HG02981 (cell line): ENCODE data around the gene MRPS6.

ENCODE experiments used
- ATAC-seq: cut with Tn5 transposase; IDR thresholded peaks from one replicate; pipeline ENCODE4 v1.9.1; 2021; ENCODE audit warnings: mild to moderate bottlenecking, moderate library complexity; ENCODE audit not compliant: unreplicated experiment

Gene MRPS6

DNA sequence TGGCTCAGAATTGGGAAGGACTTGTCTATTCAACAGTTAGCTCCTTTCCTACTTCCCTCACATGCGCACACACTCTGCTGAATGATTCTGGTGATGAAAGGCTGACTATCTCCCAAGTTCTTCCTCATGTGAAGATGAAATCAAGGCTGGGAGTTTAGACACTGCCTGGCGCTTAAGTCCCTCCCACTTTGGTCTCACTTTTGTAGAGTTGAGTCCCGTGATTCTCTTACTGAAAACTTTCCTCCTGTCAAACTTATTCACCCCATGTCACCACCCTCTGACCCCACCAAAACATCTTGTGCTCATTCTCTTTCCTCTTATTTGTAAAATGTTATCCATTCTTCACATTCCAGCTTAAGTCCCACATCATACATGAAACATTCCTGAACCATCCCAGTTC lies 8.4 kb upstream of the MRPS6 start:
- no peak for ATAC-seq

DNA sequence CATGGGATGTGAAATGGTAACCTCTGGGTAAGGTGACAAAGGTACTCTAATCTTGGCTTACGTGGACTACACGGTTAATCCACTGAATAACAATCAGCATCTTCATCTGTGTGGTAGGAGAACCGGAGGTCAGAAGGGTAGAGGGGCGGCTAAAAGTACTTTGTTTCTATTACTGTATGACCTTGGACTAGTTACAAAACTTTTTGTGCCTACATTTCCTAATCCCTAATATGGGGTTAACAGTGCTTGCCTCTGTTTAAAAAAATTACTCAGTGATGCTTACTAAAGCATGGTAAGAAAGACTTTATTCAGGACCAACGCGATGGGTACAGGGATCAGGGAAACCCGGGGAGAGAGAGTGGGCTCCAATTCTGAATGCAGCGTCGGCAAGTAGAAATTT lies 1.7 kb upstream of the MRPS6 start:
- no peak for ATAC-seq

DNA sequence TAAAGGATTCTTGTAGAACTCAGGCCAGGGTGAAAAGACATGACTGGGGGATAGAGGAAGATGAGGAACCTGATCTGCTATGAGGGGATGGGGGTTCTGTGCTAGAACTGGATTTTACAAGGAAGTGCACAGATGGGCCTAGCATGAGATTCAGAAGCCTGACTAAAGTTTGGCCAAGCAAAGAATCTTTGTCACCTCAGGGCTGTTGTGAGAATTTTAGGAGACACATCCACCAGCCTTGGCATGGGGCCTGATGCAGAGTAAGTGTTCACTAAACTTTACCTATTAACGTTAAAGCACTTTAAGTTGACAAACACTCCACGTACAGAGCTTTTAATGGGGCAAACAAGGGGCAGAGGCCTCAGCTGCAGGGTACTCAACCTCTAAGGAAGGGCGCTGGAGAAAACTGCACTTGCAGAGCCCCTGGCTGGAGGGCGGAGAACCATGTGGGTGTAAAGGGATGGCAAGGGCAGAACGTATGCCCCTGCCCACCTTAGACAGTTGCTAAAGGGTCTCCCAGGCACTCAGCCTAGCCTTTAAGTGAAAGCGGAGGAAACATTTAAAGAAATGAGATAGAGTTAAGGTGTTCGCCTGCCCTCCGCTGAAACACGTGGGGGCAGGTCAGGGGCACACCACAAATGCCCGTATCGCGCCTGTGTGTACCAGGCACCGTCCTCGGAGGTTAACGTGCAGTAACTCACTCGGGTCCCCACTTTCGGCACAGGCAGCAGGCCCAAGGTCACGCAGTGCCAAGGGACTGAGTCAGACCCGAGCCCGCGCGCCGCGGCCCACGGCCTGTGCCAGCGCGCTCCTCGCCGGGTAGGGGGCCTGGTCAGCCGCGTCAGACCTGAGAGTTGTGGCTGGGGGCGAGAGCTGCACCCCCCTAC lies 990 bp upstream of the MRPS6 start:
- no peak for ATAC-seq

DNA sequence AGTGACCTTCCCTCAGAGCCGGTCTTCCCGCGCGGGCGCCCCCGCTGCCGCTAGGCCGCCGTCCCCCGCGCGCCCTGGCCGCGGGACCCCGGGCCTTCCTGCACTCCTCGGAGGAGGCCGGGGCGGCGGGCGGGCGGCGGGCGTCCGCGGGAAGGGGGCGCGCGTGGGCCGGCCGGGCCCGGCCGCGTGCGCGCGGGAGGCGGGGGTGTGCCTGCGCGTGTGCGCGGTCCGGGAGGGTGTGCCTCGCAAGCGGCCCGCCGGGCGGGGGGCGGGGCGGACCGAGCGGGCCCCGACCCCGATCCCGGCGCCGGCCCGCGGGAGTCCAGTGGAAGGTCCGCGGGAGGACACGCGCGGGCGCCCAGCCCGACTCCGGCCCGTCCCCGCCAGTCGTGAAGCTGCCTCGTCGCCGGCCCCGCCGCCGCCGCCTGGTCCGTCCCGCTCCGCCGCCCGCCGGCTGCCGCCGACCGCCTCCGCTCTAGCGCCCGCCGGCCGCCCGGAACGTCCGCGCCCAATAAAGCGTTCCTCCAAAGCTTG lies 438 bp downstream of the MRPS6 start:
- peak; percentile 31 for ATAC-seq

DNA sequence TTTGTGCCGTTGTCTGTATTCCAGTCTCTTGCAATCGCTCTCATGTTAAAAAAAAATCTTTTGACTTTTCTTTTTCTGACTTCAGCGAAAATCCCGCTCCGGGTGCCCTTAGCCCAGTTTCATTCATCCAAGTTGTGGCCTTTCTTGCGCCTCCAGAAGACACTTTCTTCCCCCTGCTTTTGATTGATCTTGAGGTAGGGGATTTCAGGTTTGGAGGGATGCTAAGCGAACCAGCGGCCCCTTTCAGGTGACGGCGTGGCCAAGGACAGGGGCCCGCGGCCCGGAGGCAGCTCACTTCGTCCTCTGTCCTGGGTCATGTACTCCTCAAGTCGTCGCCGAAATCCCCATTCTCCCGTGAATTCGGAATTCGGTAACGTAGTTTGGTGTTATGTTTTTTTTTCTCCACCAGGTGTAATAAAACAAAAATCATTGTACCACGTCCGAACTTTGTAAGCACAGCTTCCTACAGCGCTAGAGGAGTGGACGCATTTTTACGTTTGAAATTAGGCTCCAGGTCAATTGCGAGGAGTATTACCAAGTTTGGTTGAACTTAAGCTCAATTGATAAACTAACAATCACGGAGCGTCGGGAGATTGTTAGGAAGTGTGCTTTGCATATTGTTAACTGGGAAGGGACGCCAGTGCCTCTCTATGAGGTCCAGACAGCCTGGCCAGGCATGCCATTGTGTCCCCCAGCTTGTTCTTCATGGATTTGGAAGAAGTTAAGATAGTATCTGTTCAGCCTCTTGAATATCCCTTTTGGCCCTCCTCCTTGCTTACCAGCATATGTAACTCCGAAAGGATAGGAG lies 1.1 kb downstream of the MRPS6 start:
- no peak for ATAC-seq

DNA sequence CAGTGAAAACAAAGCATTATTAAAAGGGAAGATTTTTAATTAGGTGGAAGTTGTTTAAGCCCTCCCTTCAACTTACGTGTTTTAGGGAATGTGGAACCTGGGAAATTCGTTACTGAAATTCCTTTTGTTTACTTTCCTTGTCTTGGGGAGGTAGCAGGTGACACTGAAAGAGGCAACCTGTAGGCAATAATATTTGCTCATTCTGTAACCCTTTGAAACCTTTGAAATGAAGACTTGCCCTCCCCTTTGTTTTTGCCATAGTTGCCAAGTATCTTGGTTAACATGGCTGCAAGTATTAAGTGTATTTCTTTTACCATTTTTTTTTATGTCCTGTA lies 1.7 kb downstream of the MRPS6 start:
- no peak for ATAC-seq

DNA sequence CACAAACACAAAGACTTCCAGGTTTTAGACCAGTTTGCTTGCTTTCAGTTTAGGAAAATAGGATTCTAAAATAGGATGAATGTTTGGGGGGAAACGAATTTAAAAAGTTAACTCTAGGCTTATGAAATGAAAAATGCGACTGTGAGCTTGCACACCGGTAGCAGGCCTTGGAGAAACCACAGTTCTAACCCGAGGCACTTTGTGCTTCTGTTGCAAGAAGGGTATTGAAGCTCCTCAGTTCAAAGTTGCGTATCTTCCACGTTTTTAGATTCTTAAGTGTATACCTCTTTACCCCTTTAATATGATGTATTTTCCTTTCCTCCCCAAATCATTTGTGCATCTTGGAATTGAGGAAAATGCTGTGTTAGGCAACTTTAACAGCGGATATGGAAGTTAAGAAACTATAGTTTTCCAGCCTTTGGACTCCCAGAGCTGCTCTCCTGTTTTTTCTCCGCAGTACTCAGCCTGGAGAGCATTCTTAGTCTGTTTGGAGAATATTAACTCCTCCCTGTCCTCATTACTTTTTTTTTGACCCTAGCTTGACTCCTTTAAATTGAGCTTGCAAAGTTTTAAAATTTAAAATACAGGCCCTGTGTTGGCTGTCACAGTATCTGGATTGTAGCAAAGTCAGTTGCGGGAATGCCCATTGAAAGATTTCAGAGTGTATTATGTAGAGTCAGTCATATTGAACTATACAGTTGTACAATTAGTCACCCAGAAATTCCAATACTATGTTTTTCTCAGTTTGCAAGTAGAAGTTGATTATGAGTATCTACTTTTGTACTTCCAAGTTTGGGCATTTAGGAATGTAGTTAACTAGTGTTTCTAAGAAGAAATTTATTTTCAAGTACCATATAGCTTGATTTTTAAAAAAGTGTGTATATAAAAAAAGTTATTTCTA lies 2.6 kb downstream of the MRPS6 start:
- ATAC-seq: no peak

DNA sequence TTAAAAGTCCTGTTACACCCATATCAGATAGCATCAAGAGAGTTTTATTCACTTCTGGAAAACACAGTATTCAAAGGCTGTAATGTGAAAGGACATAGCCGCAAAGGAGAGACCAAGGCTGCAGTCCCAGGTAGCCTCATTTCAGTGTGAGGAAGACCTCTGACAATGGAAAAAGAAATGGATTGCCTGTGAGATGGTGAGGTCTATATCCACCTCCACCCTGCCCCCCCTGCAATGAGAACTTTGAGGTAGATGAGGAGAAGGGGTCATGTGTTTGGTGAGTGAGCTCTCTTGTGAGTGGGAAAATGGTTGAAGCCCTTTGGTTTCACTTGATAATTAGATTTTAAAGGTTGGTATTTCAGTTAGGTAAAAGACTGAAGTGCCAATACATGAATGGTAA lies 3.5 kb downstream of the MRPS6 start:
- ATAC-seq: no peak

DNA sequence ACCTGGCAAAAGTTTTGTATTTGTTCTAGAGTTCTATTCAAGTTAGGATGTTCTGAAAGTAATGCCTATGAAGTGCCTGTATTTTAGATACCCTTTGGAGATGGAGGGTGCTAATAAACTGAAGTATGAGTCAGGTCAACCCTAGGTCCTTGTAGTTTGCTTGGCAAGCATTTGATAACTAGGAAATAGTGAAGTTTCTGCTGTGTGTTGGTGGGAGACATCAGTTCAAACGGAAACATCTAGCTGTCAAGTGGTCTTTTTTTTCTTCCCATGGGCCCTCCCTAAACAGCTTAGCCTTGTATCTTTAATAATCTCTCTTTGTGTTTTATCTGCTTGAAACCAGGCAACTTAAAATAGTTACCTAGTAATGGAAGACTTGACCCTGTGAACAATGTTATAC lies 4.5 kb downstream of the MRPS6 start:
- ATAC-seq: no peak

DNA sequence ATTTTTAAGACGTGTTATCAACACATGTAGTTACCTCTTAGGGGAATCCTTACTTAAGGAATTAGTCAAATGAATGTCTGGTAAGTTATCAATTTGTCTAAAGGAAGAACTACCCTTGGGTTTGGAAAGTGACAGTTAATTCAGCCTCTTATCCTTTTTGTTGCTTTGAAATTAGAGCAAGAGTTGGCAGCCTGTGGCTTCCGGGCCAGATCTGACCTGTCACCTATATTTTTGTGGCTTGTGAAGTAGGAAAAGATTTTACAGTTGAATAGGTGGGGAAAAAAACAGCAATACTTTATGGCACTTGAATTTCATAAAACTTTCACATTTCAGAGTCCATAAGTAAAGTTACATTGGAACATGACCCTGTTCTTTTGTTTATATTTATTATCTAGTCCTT lies 5.5 kb downstream of the MRPS6 start:
- ATAC-seq: no peak

DNA sequence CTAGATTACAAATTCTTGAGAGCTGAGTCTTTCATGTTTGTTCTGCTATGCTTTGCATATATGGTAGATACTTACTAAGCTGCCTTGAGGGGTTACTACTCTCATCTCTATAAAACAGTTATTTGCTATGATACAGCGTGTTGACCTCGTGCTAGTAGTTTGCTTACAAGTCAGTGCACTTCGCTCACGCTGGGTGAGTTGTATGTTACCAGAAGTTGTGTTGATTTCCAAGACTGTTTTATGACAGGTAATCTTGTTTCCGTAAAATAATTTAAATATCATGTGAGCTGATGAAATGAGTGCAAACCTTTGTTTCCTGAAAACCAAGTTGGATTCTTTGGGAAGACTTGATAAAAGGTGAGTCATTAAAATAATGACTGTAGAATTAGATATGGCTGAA lies 7.3 kb downstream of the MRPS6 start:
- no peak for ATAC-seq

DNA sequence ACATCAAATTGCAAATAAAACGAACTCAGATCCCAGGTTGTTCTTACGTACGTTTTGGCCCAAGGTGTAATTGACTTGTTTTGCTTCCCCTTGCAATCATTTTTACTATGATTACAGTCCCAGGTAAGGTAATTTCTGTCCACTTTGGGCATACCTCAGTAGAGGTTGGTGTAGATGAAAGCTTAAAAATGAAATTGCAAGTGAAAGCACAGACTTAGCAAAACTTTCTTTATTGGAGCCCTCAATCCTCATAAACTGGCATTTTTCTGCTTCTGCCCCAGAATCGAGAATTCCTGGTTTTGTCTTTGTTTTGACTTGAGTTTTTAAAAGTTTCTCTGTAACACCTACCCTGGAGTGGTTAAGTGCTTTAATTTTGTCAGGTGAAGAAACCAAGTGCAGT lies 9.4 kb downstream of the MRPS6 start:
- ATAC-seq: no peak

DNA sequence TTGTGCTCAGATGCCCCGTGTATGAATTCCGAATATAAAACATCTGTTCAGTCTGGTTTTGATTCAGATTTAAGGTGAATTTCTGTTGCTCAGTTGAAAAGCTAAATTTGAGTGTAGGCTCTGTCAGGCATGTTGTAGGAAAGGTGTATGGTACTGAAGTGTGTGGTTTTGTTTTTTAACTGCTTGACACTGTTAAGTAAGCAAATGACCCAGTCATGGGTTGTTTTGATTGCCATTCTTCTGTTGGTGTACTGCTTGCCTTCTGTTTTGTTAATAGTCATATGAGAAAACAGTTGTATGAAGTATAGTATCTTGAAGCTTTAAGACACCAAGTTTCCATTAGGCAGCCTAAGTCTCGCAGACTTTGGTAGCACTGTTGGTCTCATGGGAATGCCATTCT lies 10.0 kb downstream of the MRPS6 start:
- ATAC-seq: no peak

DNA sequence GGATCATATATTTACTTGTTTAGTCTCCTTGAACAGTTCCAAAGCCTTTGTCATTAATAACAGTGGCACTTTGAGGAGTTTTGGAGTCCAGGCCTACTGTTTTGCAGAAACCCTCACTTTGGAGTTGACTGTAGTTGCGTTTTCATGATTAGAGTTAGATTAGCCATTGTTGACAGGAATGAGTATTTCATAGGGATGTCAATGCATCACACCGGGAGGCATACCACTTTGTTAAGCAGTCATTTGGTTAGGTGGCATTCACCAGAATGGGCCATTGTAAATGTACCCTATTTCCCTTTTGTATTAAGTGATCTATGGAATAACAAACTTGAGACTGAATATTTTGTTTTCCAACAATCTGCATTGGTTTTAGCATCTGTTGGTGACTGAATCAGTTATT lies 11.8 kb downstream of the MRPS6 start:
- ATAC-seq: no peak

DNA sequence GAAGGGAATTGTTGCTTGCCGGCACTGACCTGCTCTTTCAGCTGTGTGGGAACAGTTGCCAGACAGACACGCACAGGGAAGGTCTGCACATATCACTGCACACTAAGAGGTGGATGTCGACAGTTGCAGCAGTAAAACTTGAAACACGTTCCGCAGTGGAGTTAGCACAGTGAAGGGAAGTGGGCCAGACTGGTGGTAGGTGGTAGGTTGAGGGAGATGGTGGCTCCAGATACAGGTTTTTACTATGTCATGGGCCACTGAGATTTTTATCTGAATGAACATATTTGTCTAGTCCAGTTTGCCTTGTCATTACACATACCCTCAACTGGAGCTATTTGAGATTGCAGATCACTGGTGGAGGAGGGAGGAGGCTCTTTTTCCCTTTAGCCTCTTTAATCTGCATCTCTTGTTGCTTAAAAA lies 13.5 kb downstream of the MRPS6 start:
- no peak for ATAC-seq

DNA sequence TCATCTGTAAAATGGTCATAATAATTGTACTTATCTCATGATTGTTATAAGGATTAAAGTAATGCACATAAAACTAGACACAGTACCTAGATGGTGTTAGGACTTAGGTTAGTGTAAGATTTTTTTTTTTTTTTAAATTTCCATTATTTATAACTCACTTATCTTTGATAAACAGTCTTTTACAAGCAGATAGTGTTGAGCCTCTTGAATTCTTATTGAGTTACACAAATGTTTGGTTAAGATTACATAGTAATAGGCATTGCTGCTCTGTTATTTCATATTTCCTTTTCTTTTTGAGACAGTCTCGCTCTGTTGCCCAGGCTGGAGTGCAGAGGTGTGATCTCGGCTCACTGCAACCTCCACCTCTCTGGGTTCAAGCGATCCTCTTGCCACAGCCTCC lies 15.4 kb downstream of the MRPS6 start:
- no peak for ATAC-seq

DNA sequence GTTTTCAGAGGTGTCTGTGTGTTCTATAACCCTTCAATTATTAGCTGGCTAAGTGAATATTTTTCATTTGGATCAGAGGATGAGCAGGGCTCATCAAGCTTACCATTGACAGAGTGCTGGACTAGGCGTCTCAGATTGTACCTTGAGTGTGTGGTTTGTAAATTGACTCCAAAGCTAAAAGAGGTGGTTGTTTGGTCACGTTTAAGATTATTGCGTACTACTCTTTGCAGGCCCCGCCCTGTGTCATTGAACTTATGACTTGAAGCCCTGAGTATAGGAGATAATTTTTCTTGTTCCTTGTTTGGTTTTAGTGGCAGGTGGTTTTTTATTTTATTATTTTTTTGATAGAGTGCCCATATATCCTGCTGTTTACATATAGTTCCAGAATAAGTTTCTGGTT lies 17.7 kb downstream of the MRPS6 start:
- no peak for ATAC-seq

DNA sequence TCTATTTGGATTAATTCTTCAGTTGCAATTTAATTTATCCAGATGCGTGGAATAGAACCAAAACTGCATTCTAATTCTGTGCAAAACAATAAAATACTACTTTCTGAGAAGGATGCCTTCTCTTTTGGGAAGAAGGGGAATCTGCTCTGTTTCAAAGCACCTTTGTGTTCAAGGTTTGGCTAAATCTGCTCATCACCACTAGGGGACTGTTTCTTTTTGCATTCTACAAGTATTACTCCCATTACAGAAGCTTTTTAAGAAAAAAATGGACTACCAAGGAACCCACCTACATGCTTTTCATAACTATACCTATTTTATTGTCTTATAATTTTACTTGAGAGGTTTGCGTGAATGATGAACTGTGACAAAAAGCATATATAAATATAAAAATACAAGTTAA lies 18.2 kb downstream of the MRPS6 start:
- no peak for ATAC-seq

DNA sequence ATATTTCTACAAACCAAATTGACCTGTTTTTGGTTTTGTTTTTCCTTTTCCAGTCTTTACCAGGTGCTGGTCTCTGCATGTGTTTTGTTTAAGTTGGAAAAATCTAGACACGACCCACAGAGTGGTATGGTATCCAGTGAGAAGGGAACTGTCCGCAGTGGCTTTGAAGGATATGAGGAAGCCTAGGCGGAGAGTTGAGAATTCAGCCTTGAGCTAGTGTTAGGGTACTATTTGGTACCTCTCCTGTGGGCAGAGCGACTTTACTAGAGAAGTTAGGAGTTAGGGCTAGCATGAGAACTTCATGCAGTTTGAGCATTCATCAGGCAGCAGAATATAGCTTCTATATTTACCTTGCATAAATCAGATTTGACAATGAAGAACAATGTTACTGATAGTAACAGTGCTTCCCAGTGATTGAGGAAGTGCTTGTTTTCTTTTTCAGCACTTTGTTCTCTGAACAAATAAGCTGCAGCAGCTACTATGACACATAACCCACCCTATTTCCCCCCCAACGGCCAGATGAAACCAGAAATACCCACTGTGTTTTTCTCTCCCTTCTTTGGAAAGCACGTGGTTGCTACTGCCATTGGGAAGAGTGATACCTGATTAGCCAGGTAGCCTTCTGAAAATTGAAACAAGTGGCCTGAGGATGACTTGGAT lies 19.0 kb downstream of the MRPS6 start:
- ATAC-seq: no peak

DNA sequence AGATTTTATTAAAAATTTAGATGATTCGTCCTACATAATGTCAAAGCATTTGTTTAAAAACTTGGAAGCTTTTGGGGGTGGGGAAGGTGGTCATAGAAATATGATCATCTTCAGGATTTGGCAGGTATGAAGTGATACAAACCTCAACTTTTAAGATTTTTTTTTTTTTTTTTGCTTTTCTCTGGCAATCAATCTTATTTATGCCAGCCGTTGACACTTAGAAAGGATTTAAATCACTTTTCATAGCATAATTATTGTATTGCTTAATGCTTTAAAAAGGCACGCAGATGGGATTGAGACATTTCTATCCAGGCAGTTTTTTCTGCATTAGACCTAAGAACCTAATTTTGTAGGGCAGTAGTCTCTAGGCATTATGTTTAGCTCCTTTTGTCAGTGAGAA lies 19.7 kb downstream of the MRPS6 start:
- no peak for ATAC-seq

DNA sequence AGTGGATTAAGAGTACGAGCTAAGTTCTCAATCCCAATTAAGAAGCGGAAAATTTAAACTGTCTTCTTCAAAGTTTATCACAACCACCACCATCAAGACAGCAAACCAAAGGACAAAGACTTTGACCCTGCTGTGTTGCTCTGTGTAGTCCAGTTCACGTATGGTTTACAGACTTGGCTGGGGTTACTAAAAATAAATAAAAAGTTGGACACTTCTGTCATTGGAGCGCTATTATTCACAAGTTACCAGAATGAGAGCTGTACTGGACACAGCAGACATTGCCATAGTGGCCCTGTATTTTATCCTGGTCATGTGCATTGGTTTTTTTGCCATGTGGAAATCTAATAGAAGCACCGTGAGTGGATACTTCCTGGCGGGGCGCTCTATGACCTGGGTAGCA lies 21.6 kb downstream of the MRPS6 start:
- ATAC-seq: no peak
